Measurements from ENCODE around the gene MALAT1.

GRCh38 chr11:65505466-65506289 is 6.8 kb downstream of the MALAT1 start:
- no peak for TF ChIP-seq CTCF (IDR thresholded peaks at IDR 0.05; ENCODE audit: low read length)
- TF ChIP-seq EZH2 (IDR thresholded peaks at IDR 0.05; ENCODE audit: borderline replicate concordance, low read length), result no peak
